ENCODE measurements around the gene PHYHD1.

- TF ChIP-seq CTCF (conservative IDR thresholded peaks at IDR 0.05; ENCODE audit: low read depth, low read length) (no peak), USF2 (IDR thresholded peaks at IDR 0.05; ENCODE audit: low read depth, low read length) (no peak), FOS (IDR thresholded peaks at IDR 0.05; ENCODE audit: low read depth, low read length) (no peak), RCOR1 (IDR thresholded peaks at IDR 0.05; ENCODE audit: insufficient replicate concordance, low read length) (no peak), RFX5 (IDR thresholded peaks at IDR 0.05; ENCODE audit: low read depth, low read length) (no peak), SMC3 (IDR thresholded peaks at IDR 0.05; ENCODE audit: low read depth, low read length) (no peak), MAFK (IDR thresholded peaks at IDR 0.05; ENCODE audit: low read depth, low read length) (no peak), RAD21 (IDR thresholded peaks at IDR 0.05; ENCODE audit: low read length) (no peak)
Measured at GRCh38 chr9:128906741-128907140, 14.0 kb upstream of the PHYHD1 start.
